NCI-H2029 treated with DMSO at 0.1 percent for 48 hours (cell line): ENCODE measurements around the gene ARL6IP5.
A peak's percentile ranks its signal among the peaks of the same experiment; 100 is the strongest.

Experiments
- DNase-seq: peaks from one replicate; lab custom pipeline; 2025; lab: John Stamatoyannopoulos, UW

Gene ARL6IP5, protein sequence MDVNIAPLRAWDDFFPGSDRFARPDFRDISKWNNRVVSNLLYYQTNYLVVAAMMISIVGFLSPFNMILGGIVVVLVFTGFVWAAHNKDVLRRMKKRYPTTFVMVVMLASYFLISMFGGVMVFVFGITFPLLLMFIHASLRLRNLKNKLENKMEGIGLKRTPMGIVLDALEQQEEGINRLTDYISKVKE

GRCh38 chr3:69084326-69085167 lies at the start of gene ARL6IP5:
Gene ARL6IP5, plus strand, starts transcription at chr3:69084937. Its CDS starts 111 bp downstream, at chr3:69085048.
- peak; percentile 56 for DNase-seq

DNA sequence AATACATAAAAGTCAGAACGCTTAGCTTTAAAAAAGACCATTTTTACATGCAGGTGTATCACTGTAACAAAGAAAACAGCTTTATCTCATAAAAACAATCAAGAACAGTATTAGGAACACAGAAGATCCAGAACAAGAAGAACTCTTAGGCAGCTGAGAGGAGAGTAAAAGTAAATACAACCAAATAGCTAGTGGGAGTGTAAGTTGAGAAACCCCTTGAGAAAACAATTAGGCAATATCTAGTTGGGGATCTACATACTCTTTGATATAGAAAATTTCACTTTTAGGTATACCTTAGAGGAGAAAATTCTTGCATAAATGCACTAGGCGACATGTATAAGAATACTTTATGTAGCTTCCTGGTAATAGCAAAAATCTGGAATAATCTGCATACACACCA lies 40.1 kb upstream of the ARL6IP5 start:
- DNase-seq: no peak

- DNase-seq: no peak
These were observed 35.7 kb upstream of the ARL6IP5 start for GRCh38 chr3:69048990-69049389.

DNA sequence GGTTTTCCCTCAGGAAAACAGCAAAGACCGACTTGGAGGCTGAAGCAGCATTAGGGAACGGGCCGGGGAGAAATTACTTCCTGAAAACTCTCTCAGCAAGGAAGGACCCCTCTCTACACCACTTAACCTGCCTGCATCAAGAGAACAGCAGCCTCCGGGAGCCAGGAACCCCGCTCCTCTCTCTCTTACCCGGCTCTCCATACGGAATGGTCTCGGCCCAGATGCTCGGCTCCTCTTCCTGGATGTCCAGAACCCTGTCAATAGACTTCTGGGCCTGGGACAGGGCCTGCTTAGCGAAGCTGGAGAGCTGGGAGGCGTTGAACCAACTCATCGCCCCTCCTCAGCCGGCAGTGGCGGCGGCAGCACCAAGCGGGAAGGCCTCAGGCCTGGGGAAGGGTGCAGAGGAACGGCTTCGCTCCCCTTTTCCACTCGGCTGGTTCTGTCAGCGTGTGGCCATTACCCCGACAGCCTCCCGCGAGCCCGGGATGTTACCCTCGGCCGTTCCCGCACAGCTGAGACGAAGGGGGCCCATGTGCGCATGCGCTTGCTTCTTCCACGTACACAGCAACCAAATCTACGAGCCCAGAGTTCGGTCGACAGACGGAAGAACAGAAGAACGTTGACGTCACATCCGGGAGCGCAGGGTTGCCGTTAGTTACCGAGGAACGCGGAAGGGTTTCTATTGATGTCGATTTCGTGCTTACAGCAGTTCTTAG lies 32.8 kb upstream of the ARL6IP5 start, which contains the start of gene TMF1:
Gene TMF1, minus strand, starts transcription at position 578 of the 716 bp plus-strand sequence. Its CDS starts 247 bp downstream, at position 331.
- no peak for DNase-seq

- DNase-seq: no peak
These were observed 32.3 kb upstream of the ARL6IP5 start for GRCh38 chr3:69052472-69052898.

- DNase-seq: no peak
These were observed 26.4 kb upstream of the ARL6IP5 start for GRCh38 chr3:69058180-69058946.

DNA sequence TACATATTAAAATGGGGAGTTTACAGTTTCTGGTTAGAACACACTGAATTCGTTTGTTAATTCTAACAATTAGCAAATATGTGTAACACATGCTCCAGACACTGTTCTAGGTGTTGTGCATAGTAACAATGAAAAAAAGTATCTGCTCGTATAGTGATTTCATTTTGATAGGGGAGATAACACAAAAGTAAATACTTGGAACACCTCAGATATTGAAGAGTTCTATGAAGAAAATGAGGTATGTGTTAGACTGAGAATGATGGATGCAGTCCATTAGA lies 25.9 kb upstream of the ARL6IP5 start:
- DNase-seq: no peak

GRCh38 chr3:69059688-69060087 lies 25.0 kb upstream of the ARL6IP5 start:
- DNase-seq: no peak

DNA sequence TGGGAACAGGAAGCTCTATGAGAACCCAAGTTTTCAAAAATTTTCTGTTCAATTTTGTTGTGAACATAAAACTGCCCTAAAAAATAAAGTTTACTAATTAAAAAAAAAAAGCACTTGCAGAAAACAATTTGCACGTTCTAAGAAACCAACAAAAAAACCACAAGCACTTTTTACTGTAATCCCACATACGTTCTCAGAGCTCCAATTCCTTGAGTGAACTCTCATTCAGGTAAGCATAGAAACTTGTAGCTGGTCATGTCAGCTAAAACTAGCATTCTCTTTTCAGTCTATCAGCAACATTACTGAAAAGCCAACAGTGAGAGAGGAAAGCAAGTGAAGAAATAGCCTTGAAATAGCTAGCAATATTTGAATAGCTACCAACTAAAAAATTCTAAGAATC lies 21.1 kb upstream of the ARL6IP5 start:
- DNase-seq: no peak

DNA sequence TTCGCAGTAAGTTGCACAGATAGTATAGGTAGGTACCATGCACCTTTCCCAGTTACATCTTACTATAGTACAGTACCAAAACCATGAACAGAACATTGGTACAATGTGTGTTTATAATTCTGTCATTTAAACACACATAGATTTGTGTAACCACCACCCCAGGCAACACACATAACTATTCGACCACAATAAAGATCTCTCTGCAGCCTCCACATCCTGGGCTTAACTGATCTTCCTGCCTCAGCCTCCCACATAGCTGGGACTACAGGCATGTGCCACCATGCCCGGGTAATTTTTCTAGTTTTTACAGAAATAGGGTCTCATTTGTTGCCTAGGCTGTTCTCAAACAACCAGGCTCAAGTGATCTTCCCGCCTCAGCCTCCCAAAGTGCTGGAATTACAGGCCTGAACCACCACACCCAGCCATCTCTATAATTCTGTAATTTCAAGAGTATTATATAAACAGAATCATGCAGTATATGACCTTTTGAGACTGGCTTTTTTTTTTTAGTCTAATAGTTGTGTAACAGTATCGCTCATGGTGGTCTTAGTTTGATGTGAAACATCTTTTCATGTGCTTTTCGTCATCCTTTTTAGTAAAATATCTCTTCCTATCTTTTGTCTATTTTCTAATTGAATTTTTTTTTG lies 19.3 kb upstream of the ARL6IP5 start:
- DNase-seq: no peak

- DNase-seq: no peak
These were observed 18.6 kb upstream of the ARL6IP5 start for GRCh38 chr3:69066121-69066520.

DNA sequence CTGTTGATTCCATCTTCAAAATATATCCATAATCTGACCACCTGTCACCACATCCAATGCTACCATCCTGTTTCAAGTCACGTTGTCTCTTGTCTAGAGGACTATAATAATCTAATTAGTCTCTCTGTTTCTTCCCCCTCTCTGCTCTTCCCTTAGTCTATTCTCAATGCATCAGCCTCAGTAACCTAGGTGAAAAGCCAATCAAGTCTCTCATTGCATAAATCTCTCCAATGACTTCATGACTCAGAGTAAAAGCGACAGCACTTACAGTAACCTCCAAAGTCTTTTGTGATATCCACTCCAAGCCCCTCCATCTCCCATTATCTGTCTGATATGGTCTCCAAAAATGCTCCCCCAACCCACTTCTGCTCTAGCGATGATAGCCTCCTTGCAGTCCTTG lies 11.8 kb upstream of the ARL6IP5 start:
- DNase-seq: no peak

GRCh38 chr3:69079269-69080159 lies 5.2 kb upstream of the ARL6IP5 start:
- DNase-seq: no peak

- peak; percentile 8 for DNase-seq
These were observed 4.4 kb upstream of the ARL6IP5 start, which contains the start of gene UBA3 for GRCh38 chr3:69080233-69080920. Gene UBA3, minus strand, starts transcription at chr3:69080365. Its CDS starts 12 bp downstream, at chr3:69080353.

DNA sequence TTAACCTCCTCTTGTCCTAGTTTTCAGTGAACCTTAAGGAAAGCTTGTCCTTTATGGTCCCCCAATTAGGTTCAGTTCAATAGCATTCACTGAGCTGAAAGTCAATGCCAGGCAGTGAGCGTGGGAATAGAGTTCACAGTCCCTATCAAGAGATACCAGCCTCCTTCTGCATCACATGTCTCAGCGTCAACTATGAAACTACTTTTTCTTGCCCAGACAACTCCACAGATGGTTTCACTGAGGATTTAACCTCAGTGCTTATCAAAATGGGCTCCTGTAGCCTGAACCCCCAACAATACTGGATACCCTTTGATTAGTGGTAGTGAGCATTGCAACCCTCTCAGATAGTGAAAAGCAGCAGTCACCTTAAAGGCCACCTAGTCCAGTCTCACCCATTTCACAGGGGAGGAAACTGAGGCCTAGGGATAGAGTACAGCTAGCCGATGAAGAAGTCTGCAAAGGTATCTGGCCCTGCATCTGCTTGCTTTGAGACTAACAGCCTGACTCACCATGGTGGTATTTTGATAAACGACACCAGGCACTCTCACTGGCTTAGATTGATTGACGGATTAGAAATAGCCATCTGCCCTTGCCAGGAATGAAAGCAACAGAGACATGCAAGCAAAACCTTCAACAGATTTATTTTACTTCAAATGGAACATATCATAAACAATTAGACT lies 3.0 kb upstream of the ARL6IP5 start:
- no peak for DNase-seq

GRCh38 chr3:69082361-69082760 lies 2.4 kb upstream of the ARL6IP5 start:
- DNase-seq: no peak

DNA sequence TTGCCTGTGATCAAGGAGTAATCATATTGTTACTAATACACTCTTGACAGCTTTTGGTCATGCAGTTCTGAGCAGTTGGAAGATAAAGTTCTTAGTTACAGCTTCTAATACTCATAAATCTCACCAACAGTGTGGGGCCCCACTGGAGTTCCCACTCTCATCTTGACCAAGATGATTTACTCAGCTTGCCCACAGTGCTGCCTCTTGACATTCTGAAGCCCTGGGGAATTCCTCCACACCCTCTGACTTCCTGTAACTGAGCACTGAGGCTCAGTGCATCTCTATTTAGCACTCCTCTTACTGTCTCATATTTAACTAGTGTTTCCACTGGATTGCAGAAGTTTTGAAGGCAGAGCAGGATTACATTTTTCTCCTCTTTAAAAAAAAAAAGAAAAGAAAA lies 1.9 kb upstream of the ARL6IP5 start:
- no peak for DNase-seq

GRCh38 chr3:69085168-69085832 lies 563 bp downstream of the ARL6IP5 start:
- DNase-seq: no peak
